ENCODE measurements around the gene NOP56.
"Not testable (repeated sequence)": the region's sequence is repeated elsewhere in the genome, so short reads cannot be mapped to it uniquely, and the experiment has no call there.

NOP56 gene

GRCh38 chr20:2684817-2685216, 32.4 kb downstream of the NOP56 start:
- in situ Hi-C loops (cut with HindIII; ENCODE audit: low sequenced_read_pairs), result not testable (repeated sequence)

- in situ Hi-C loops (cut with HindIII; ENCODE audit: low sequenced_read_pairs), result no loop called here
Observed at GRCh38 chr20:2687514-2687913, 35.1 kb downstream of the NOP56 start.

- in situ Hi-C loops (cut with HindIII; ENCODE audit: low sequenced_read_pairs), result no loop called here
Observed at GRCh38 chr20:2688041-2688591, 35.7 kb downstream of the NOP56 start.

- in situ Hi-C loops (cut with HindIII; ENCODE audit: low sequenced_read_pairs), result no loop called here
Observed at GRCh38 chr20:2690213-2690612, 37.8 kb downstream of the NOP56 start.

GRCh38 chr20:2690718-2691117, 38.3 kb downstream of the NOP56 start:
- in situ Hi-C loops (cut with HindIII; ENCODE audit: low sequenced_read_pairs), result no loop called here

GRCh38 chr20:2691127-2691526, 38.7 kb downstream of the NOP56 start:
- in situ Hi-C loops (cut with HindIII; ENCODE audit: low sequenced_read_pairs), result no loop called here

GRCh38 chr20:2691663-2692035, 39.2 kb downstream of the NOP56 start:
- in situ Hi-C loops (cut with HindIII; ENCODE audit: low sequenced_read_pairs), result no loop called here

- in situ Hi-C loops (cut with HindIII; ENCODE audit: low sequenced_read_pairs), result no loop called here
Observed at GRCh38 chr20:2692036-2692885, 39.8 kb downstream of the NOP56 start, which contains the start of gene EBF4. Gene EBF4 (plus strand): TSS chr20:2692780. CDS start chr20:2693646, 866 bp downstream.

- in situ Hi-C loops (cut with HindIII; ENCODE audit: low sequenced_read_pairs), result no loop called here
Observed at GRCh38 chr20:2692886-2693285, 40.5 kb downstream of the NOP56 start.

GRCh38 chr20:2693286-2694007, 41.0 kb downstream of the NOP56 start:
- in situ Hi-C loops (cut with HindIII; ENCODE audit: low sequenced_read_pairs), result no loop called here

GRCh38 chr20:2694008-2694471, 41.6 kb downstream of the NOP56 start:
- in situ Hi-C loops (cut with HindIII; ENCODE audit: low sequenced_read_pairs), result no loop called here

- in situ Hi-C loops (cut with HindIII; ENCODE audit: low sequenced_read_pairs), result no loop called here
Observed at GRCh38 chr20:2694519-2694918, 42.1 kb downstream of the NOP56 start.

- in situ Hi-C loops (cut with HindIII; ENCODE audit: low sequenced_read_pairs), result no loop called here
Observed at GRCh38 chr20:2695206-2695983, 43.0 kb downstream of the NOP56 start.

GRCh38 chr20:2695984-2696525, 43.6 kb downstream of the NOP56 start:
- in situ Hi-C loops (cut with HindIII; ENCODE audit: low sequenced_read_pairs), result not testable (repeated sequence)

- in situ Hi-C loops (cut with HindIII; ENCODE audit: low sequenced_read_pairs), result no loop called here
Observed at GRCh38 chr20:2696646-2697045, 44.2 kb downstream of the NOP56 start.

GRCh38 chr20:2697768-2698167, 45.3 kb downstream of the NOP56 start:
- in situ Hi-C loops (cut with HindIII; ENCODE audit: low sequenced_read_pairs), result no loop called here

GRCh38 chr20:2698186-2698817, 45.9 kb downstream of the NOP56 start:
- in situ Hi-C loops (cut with HindIII; ENCODE audit: low sequenced_read_pairs), result no loop called here

GRCh38 chr20:2698912-2699311, 46.5 kb downstream of the NOP56 start:
- in situ Hi-C loops (cut with HindIII; ENCODE audit: low sequenced_read_pairs), result no loop called here

- in situ Hi-C loops (cut with HindIII; ENCODE audit: low sequenced_read_pairs), result no loop called here
Observed at GRCh38 chr20:2699775-2700413, 47.5 kb downstream of the NOP56 start.
